HG02623 (cell line): ENCODE measurements around the gene LMNA.

ENCODE experiments used
- ATAC-seq: cut with Tn5 transposase; IDR thresholded peaks from one replicate; pipeline ENCODE4 v1.9.1; 2021; ENCODE audit warnings: moderate library complexity; ENCODE audit not compliant: unreplicated experiment

LMNA gene

DNA sequence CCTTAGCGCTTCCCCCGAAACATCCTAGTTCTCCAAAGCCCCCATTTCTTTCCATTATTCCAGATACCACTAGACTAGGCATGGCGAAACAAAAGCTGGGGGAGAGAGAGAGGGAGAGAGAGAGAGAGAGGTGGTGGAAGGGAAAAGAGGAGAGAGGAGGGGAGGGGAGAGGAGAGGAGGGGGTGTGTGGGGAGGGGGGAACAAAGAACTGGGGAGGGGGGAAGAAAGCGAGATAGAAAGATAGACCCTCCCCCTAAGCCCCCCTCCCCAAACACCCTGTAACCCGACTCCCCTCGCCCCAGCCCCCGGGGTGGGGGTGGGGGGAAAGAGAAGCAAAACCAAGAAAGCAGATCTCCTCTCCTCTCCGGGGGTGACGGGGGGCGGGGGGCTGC lies 32.6 kb upstream of the LMNA start:
- no peak for ATAC-seq

DNA sequence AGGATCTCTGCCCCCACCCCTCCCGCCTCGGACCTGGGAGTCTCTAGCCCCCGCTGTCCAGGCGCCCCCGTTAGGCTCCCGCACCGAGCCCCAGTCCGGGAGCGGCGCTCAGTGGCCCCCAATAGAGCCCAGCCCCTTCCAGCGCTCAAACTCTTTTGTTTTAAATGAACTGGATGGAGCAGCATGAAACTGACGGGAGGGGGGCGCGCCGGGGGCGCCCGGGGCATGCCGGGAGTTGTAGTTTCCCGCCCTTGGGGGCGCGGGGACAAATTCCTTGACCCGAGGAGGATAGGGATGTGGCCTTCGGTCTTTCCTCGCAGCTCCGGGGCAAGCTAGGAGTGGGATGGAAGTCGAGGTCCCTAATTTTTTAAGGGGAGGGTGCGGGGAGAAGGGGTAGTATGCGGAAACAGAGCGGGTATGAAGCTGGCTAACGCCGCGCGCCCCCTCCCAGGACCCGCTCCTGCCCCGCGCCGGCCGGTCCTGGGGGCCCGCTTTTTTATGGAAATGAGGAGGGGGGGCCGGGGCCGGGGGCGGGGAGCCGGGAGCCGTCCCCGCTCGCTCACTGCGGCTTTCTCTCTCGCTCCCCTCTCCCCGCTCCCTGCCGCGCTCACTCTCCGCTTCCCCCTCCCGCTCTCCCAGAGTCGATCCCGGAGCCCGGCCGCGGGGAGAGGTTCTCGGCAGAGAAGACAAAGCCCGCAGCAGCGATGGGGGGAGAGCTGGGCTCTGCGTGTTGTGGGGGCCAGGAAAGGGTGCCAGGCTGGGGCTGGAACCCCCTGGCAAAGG lies 32.0 kb upstream of the LMNA start, which contains the start of gene MEX3A:
MEX3A (minus strand) TSS at position 157 of the 783 bp plus-strand sequence. CDS start 467 bp downstream, outside the sequence.
- no peak for ATAC-seq

DNA sequence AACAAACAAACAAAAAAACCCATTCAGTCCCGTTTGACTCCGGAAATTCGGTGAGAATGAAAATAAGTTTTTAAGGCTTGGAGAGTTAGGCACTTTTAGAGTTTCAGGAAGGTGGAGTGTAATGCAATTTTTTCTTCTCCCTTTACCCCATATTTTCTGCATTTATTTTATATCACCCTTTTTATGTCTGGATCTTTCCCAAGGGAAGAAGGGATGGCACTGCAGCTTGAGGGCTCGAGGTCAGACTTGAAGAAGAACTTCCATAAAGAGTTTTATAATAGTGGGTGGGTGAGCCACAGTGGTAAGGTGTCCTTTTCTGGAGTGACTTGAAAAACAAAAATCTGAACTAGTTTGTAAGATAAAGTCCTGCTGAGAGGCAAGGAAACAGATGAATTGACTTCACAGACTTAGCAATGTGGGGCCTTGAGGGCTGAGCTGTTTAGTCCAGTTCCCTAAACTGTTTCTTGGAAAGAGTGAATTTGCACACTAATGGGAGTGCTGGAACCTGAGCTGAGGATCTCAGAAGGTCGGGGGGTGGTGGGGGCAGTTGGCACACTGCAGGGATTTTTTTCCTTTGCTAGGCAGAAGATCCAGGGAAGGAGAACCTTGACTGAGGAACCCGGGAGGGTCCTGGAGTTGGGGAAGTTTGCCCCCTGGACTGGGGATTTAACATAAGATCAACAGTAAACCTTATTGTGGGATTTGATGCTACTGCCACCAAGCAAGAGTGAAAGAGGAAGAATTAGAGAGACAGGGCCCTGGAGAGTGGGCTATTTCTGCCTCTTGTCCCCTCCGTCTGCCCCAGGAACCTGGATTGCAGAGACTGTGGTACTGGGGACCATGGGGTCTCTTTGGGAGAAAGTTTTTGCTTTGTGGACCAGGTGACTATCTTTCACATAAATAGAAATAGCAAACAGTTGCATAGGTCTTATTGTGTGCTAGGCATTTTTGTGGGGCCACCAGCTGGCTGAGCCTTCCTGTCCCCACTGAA lies 30.4 kb upstream of the LMNA start:
- ATAC-seq = no peak

- ATAC-seq = no peak
Measured at GRCh38 chr1:156086256-156086662, 28.3 kb upstream of the LMNA start.

GRCh38 chr1:156089704-156090103 lies 24.8 kb upstream of the LMNA start:
- no peak for ATAC-seq

- no peak for ATAC-seq
Measured at GRCh38 chr1:156090138-156090839, 24.2 kb upstream of the LMNA start.

DNA sequence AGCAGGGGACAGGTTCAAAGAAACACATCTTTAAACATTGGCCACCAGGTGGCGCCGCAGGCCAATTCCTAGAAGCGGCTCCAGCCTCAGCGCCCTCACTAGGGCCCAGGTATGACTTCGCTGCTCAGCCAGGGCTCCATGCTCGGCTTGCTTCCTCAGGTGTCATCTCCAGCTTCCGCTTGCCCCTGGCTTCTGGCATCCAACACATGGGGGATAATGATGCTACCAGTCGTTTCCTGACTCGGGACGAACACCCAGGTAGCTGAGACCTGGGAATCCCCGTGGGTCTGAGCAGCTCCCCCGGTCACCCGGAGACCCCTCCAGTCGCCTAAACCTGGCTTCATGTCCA lies 23.7 kb upstream of the LMNA start:
- ATAC-seq = no peak

GRCh38 chr1:156091610-156092009 lies 22.9 kb upstream of the LMNA start:
- no peak for ATAC-seq

DNA sequence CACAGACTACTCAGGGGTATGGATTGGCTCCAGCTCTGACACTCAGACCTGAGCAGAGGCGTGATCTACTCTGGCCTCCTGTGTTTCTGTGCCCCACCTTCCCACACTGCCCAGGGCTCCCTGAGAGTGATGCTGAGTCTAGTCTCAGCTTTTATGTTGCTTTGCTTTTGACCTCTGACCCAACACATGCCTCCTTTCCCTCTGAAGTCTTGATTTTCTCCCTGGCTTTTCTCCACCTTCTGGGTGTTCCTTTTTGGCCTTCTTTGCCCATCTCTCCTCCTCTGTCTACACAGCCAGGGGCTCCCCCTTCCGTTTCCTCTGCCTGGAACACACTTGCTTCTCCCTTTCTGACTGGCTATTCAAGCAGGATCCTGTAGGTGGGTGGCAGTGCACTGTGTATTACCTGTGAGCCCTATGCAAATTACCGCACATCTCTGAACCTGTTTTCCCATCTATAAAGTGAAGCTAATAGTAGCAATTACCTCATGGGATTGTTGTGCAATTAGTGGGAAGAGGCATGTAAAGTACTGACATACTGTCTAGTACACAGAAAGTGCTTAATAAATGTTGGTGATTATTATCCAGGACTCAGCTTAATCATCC lies 18.5 kb upstream of the LMNA start:
- no peak for ATAC-seq

- ATAC-seq = peak; percentile 51
Measured at GRCh38 chr1:156096640-156097391, 17.7 kb upstream of the LMNA start.

DNA sequence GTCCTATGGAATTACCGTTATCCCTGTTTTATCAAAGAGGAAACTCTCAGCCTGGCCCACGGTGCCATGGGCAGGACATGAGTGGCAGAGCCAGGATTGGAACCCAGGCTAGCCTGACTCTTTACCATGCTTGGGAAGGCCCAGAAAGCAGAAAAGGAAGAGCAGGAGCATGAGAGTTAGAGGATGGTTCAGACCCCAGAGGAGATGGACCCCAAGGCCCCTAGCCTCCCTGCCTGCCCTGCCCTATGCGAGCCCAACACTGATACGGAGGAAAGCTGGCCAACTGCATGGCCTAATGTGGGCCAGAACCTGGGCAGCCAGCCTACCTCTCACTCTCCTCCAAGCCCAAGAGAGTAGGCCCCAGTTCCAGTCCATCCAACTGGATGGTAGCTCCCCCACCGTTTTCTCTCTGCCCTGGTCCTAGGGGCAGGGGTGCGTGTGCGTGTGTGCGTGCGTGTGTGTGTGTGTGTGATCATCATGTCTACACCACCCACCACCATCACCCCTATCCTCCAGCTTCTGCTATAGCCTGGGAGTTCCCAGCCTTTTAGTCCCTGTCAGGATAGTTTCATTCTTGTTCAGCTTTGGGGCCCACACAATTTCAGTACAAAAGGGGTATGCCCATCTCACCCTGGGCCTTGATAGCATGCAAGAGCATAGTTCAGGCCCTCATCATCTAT lies 16.9 kb upstream of the LMNA start:
- ATAC-seq = no peak

DNA sequence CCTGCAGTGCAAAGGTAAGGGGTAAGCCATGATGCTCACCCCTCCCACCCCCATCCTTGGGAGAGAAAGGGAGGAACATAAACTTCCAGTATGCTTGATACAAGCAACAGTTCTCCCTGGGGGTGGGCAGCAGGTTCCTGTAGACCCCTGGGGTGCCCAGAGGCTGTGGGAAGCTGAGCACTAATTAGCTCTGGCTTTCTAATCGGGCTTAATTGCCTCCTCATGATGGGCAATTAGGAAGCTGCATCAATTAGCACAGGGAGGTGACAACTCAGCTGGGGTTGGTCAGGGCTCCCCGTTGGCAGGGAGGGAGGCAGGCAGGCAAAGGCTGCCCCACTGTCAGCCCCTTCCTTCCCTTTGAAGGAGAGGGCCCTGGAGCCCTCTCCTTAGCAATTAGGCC lies 15.7 kb upstream of the LMNA start:
- ATAC-seq = no peak

- no peak for ATAC-seq
Measured at GRCh38 chr1:156099282-156099681, 15.2 kb upstream of the LMNA start.

DNA sequence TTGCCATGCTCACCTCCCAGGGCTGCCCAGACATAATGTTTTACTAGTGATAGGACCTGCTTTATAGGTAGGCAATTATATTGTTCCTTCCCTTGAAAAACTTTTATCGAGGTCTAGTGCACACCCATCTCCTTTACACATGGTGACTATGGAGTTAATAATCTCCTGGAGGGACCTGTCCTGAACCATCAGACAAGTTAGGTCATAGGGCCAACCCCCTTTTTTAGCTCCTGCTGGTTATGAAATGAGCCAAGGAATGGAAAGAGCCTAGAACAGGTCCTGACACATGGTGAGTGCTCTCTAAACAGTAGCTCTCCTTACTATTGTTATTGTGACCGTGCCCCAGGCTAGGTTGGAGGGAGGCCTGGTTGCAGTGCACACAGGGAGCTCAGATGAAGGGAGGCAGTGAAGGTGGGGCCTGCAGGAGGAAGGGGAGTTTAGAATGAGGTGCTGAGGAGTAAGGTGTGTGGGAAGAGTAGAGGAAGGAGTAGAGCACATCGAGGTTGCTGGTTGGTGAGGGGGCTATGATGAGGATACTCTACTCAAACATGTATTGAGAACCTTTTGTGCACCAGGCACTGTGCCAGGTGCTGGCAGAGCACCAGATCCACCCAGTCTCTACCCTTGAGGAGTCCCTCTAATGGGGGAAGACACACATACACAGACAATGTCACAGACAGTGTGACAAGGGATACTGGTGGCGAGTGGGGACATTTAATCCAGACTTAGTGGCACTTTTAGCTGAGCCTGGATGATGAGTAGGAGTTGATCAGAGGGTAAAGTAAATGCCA lies 14.1 kb upstream of the LMNA start:
- ATAC-seq = no peak

GRCh38 chr1:156101880-156102279 lies 12.6 kb upstream of the LMNA start:
- no peak for ATAC-seq

- ATAC-seq = no peak
Measured at GRCh38 chr1:156102633-156103511, 11.6 kb upstream of the LMNA start.

GRCh38 chr1:156103521-156103947 lies 11.0 kb upstream of the LMNA start:
- no peak for ATAC-seq
